Testis (tissue), 2 donors: ENCODE results near the gene DGKK.

Source experiments
- POLR2A ChIP-seq: fragments of 450-650 bp; IDR thresholded peaks from one replicate; pipeline ENCODE4 v1.6.1; 2017; ENCODE audit warnings: antibody characterized with exemption, mild to moderate bottlenecking, moderate library complexity
- TF ChIP-seq, protein P1 (sequence below), 3 experiments: fragments of 450-650 bp in 2 of 3; fragments of 200-600 bp in 1 of 3; sonication (generic) in 1 of 3; IDR thresholded peaks; one replicate each; pipeline ENCODE4 v1.5.1; 2016 to 2019; ENCODE audit warnings: antibody characterized with exemption in 3 of 3, mild to moderate bottlenecking in 2 of 3, moderate library complexity in 1 of 3

DNA sequence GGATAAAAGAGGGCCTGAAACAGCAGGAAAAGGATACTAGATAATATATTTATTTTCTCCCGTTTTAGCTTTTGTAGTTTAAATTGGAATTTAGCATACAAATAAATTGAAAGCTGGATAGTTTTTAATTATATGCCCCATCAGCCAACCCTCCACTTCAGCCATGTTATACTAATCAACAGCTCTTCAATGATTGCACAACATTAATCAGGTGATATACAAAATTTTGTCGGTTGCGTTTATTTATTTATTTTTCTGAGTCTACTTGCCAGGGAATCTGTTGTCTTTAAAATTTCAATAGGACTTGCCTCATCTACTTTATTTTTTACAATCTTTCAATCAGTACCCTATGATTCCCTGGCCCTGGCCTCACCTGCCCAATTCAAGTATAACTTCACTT, 12.1 kb downstream of the DGKK start:
- no peak for TF ChIP-seq POLR2A
- TF ChIP-seq, protein P1, sequence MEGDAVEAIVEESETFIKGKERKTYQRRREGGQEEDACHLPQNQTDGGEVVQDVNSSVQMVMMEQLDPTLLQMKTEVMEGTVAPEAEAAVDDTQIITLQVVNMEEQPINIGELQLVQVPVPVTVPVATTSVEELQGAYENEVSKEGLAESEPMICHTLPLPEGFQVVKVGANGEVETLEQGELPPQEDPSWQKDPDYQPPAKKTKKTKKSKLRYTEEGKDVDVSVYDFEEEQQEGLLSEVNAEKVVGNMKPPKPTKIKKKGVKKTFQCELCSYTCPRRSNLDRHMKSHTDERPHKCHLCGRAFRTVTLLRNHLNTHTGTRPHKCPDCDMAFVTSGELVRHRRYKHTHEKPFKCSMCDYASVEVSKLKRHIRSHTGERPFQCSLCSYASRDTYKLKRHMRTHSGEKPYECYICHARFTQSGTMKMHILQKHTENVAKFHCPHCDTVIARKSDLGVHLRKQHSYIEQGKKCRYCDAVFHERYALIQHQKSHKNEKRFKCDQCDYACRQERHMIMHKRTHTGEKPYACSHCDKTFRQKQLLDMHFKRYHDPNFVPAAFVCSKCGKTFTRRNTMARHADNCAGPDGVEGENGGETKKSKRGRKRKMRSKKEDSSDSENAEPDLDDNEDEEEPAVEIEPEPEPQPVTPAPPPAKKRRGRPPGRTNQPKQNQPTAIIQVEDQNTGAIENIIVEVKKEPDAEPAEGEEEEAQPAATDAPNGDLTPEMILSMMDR (IDR thresholded peaks at IDR 0.05) = no peak
